Testis (tissue), 3 donors: Measurements from ENCODE around the gene ALG14. TPM values are rescaled to one million over a fixed set of nuclear protein-coding genes. Genes with fewer than 3 reads are reported as not detected.

Experiments
- DNase-seq: peaks from one replicate; pipeline ENCODE4 v3.0.0-alpha.2; 2019
- H3K27ac ChIP-seq, 2 donors: fragments of 200-600 bp; sonication (generic); one replicate each; pipeline ENCODE4 v1.5.1; 2019
- H3K27me3 ChIP-seq: fragments of 200-600 bp; sonication (generic); one replicate; pipeline ENCODE4 v1.5.1; 2019
- H3K36me3 ChIP-seq: fragments of 200-600 bp; sonication (generic); one replicate; pipeline ENCODE4 v1.5.1; 2017; ENCODE audit warnings: low read depth; ENCODE audit errors: missing control alignments
- H3K4me1 ChIP-seq: fragments of 200-600 bp; sonication (generic); one replicate; pipeline ENCODE4 v1.5.1; 2019
- H3K4me3 ChIP-seq, 2 donors: fragments of 200-600 bp; sonication (generic); one replicate each; pipeline ENCODE4 v1.5.1; 2017 to 2019
- H3K9me3 ChIP-seq: fragments of 200-600 bp; sonication (generic); one replicate; pipeline ENCODE4 v1.5.1; 2017
- CTCF ChIP-seq, 3 experiments: fragments of 450-650 bp in 2 of 3; fragments of 200-600 bp in 1 of 3; sonication (generic) in 1 of 3; IDR thresholded peaks; one replicate each; pipeline ENCODE4 v1.5.1; 2016 to 2019; ENCODE audit warnings: antibody characterized with exemption in 3 of 3, mild to moderate bottlenecking in 2 of 3, moderate library complexity in 1 of 3
- POLR2A ChIP-seq: fragments of 450-650 bp; IDR thresholded peaks from one replicate; pipeline ENCODE4 v1.6.1; 2017; ENCODE audit warnings: antibody characterized with exemption, mild to moderate bottlenecking, moderate library complexity
- WGBS, 2 donors: methylation state at CpG; one replicate each; pipeline ENCODE4 v1.1.5; 2018; 5-methylcytosine and 5-hydroxymethylcytosine counted together
- intact Hi-C: fragments of 100-400 bp; cut with DNase I; formaldehyde crosslinking; loops from one replicate; pipeline ENCODE4 v1.15.1; 2023; ENCODE audit warnings: low total_unique reads
- polyA plus RNA-seq: library from polyadenylated mRNA; stranded (reverse); fragments of 350-450 nt; fragmentation: Illumina TruSeq; extraction: RNeasy Lipid Tissue Mini Kit (QIAGEN cat#74804); gene quantifications from one replicate; pipeline ENCODE4 v1.2.3, GENCODE V29; 2014; ENCODE audit warnings: low read depth, low replicate concordance; ENCODE audit not compliant: insufficient read depth
- total RNA-seq, 2 donors: library from RNA; depleted of rRNA; stranded (reverse); fragments of >200 nt; gene quantifications; one replicate each; pipeline ENCODE4 v1.2.3, GENCODE V29; 2016

ALG14 gene
- total and polyA plus RNA-seq, 3 donors from 2014 or later: 3.3 to 24.1 (median 5.3) TPM

- no peaks in the 10 kb centered on the region for H3K36me3 ChIP-seq
- WGBS, 2 donors: 88 to 89% methylated on average over 3 of the region's 3 CpGs
- H3K27me3 ChIP-seq: no peaks in the 10 kb centered on the region
- intact Hi-C loops: no loop called here
- no peak overlapping the region for H3K4me3 ChIP-seq
- H3K4me1 ChIP-seq: no peaks in the 10 kb centered on the region
- DNase-seq: no peak
- no peak for TF ChIP-seq POLR2A
- TF ChIP-seq CTCF (IDR thresholded peaks at IDR 0.05): no peak
- H3K9me3 ChIP-seq: no peaks in the 10 kb centered on the region
- no peak overlapping the region for H3K27ac ChIP-seq
Observed at GRCh38 chr1:95012389-95012788, 60.4 kb downstream of the ALG14 start.

- Histone ChIP-seq H3K27ac (no peak overlapping the region), H3K4me1 (no peaks in the 10 kb centered on the region), H3K36me3 (no peaks in the 10 kb centered on the region), H3K27me3 (no peaks in the 10 kb centered on the region), H3K4me3 (no peak overlapping the region), H3K9me3 (no peaks in the 10 kb centered on the region)
- no peak for DNase-seq
- intact Hi-C loops: no loop called here
- no peak for TF ChIP-seq POLR2A
- no peak for TF ChIP-seq CTCF (IDR thresholded peaks at IDR 0.05)
Observed at GRCh38 chr1:95010158-95010557, 62.6 kb downstream of the ALG14 start.

GRCh38 chr1:95007687-95008086 lies 65.1 kb downstream of the ALG14 start:
- DNase-seq: no peak
- intact Hi-C loops: no loop called here
- no peak for TF ChIP-seq POLR2A
- TF ChIP-seq CTCF (IDR thresholded peaks at IDR 0.05): no peak

GRCh38 chr1:95006681-95007080 lies 66.1 kb downstream of the ALG14 start:
- WGBS, 2 donors: 82 to 90% methylated on average over 4 of the region's 4 CpGs
- intact Hi-C loops: no loop called here
- no peak for DNase-seq

More at GRCh38 chr1:95007687-95008086, 65.1 kb downstream of the ALG14 start:
- H3K4me3 ChIP-seq: no peak overlapping the region
- H3K27me3 ChIP-seq: no peaks in the 10 kb centered on the region
- peaks cover 5% of the 10 kb centered on the region for H3K4me1 ChIP-seq
- H3K36me3 ChIP-seq: no peaks in the 10 kb centered on the region
- H3K9me3 ChIP-seq: no peaks in the 10 kb centered on the region
- H3K27ac ChIP-seq: no peak overlapping the region

More at GRCh38 chr1:95006681-95007080, 66.1 kb downstream of the ALG14 start:
- TF ChIP-seq POLR2A (no peak), CTCF (IDR thresholded peaks at IDR 0.05) (no peak)
- H3K36me3 ChIP-seq: no peaks in the 10 kb centered on the region
- no peak overlapping the region for H3K4me3 ChIP-seq
- H3K9me3 ChIP-seq: no peaks in the 10 kb centered on the region
- no peak overlapping the region for H3K27ac ChIP-seq
- H3K4me1 ChIP-seq: peaks cover 12% of the 10 kb centered on the region
- H3K27me3 ChIP-seq: no peaks in the 10 kb centered on the region
